ENCODE measurements around the gene FAM219B.

DNA sequence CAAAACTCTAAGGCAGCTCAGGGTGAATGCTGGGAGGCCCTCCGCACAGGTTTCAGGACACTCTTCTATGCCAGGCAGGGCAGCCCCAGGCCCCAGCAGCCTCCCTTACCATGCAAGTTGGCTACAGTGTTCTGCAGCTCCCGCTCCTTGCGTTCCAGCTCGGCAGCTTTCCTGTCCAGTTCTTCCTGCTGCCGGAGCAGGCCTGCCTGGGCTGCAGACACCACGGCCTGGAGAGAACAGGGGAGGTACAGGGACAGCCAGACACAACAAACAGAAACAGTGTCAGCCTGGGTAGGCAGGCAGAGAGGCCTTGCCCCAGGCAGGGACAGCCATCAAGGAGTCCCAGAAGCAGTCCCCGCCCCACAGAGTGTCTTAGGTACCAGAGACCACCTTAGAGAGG is 54.7 kb downstream of the FAM219B start:
- TF ChIP-seq, protein P1, sequence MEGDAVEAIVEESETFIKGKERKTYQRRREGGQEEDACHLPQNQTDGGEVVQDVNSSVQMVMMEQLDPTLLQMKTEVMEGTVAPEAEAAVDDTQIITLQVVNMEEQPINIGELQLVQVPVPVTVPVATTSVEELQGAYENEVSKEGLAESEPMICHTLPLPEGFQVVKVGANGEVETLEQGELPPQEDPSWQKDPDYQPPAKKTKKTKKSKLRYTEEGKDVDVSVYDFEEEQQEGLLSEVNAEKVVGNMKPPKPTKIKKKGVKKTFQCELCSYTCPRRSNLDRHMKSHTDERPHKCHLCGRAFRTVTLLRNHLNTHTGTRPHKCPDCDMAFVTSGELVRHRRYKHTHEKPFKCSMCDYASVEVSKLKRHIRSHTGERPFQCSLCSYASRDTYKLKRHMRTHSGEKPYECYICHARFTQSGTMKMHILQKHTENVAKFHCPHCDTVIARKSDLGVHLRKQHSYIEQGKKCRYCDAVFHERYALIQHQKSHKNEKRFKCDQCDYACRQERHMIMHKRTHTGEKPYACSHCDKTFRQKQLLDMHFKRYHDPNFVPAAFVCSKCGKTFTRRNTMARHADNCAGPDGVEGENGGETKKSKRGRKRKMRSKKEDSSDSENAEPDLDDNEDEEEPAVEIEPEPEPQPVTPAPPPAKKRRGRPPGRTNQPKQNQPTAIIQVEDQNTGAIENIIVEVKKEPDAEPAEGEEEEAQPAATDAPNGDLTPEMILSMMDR (IDR thresholded peaks at IDR 0.05) = no peak
- no peak for TF ChIP-seq EP300 (IDR thresholded peaks at IDR 0.05)
- no peak for TF ChIP-seq POLR2AphosphoS5 (IDR thresholded peaks at IDR 0.05)
- TF ChIP-seq POLR2A (IDR thresholded peaks at IDR 0.05; ENCODE audit: low read depth) = no peak

Measured in esophagus muscularis mucosa (tissue), 4 donors.